A673 (cell line): ENCODE measurements around the gene MAMDC4. TPM values are rescaled to one million over a fixed set of nuclear protein-coding genes. Genes with fewer than 3 reads are reported as not detected.

Source experiments
- BruUV-seq: library from RNA; stranded (reverse); fragments of 400-500 nt; replicated peaks from 2 replicates; lab custom pipeline; 2021; lab: Mats Ljungman, UMichigan
- CTCF ChIA-PET: fragments of 300-600 bp; sonication (Branson Sonifier 250); formaldehyde crosslinking; loops from one replicate; lab custom pipeline; 2022; ENCODE audit warnings: antibody characterized with exemption; lab: Charles Lee
- POLR2A ChIA-PET: fragments of 300-600 bp; sonication (Branson Sonifier 250); formaldehyde crosslinking; loops from one replicate; lab custom pipeline; 2022; ENCODE audit warnings: antibody characterized with exemption; ENCODE audit not compliant: low non-redundant PET; lab: Charles Lee
- DNase-seq: peaks from one replicate; pipeline ENCODE4 v3.0.0-alpha.2; 2015; ENCODE audit warnings: low spot score
- H3K27ac ChIP-seq: fragments of 200-600 bp; sonication (generic); 2 replicates; pipeline ENCODE4 v1.5.1; 2016; ENCODE audit warnings: mixed run types, low read depth, mild to moderate bottlenecking, mixed read lengths, antibody characterized with exemption, low read length; ENCODE audit not compliant: poor library complexity, severe bottlenecking
- H3K27me3 ChIP-seq: fragments of 200-600 bp; sonication (generic); replicated peaks from 2 replicates; pipeline ENCODE4 v1.6.1; 2017; ENCODE audit warnings: mixed run types, low read depth, mild to moderate bottlenecking, mixed read lengths, antibody characterized with exemption, low read length; ENCODE audit not compliant: insufficient read depth, poor library complexity
- H3K36me3 ChIP-seq: fragments of 200-600 bp; sonication (generic); 2 replicates; pipeline ENCODE4 v1.6.1; 2016; ENCODE audit warnings: mixed run types, mild to moderate bottlenecking, mixed read lengths, antibody characterized with exemption, low read length; ENCODE audit not compliant: insufficient read depth, poor library complexity, severe bottlenecking
- H3K4me1 ChIP-seq: fragments of 200-600 bp; sonication (generic); 2 replicates; pipeline ENCODE4 v1.6.1; 2017; ENCODE audit warnings: mixed run types, mild to moderate bottlenecking, mixed read lengths, antibody characterized with exemption, low read length; ENCODE audit not compliant: insufficient read depth, poor library complexity, severe bottlenecking
- H3K4me3 ChIP-seq: fragments of 200-600 bp; sonication (generic); 2 replicates; pipeline ENCODE4 v1.5.1; 2016; ENCODE audit warnings: low read depth, mixed run types, mild to moderate bottlenecking, mixed read lengths, low read length; ENCODE audit not compliant: poor library complexity, severe bottlenecking
- H3K9me3 ChIP-seq: fragments of 200-600 bp; sonication (generic); 2 replicates; pipeline ENCODE4 v1.6.1; 2016; ENCODE audit warnings: mixed run types, low read depth, mild to moderate bottlenecking, mixed read lengths, antibody characterized with exemption, low read length; ENCODE audit not compliant: poor library complexity, severe bottlenecking
- CTCF ChIP-seq: fragments of 300-800, 200-600 bp; sonication (generic); conservative IDR thresholded peaks from 2 replicates; pipeline ENCODE4 v1.5.1; 2017; ENCODE audit warnings: low read depth, mild to moderate bottlenecking, antibody characterized with exemption, low read length, moderate library complexity, mixed read lengths
- EZH2 ChIP-seq: fragments of 200-600 bp; sonication (generic); IDR thresholded peaks from 2 replicates; pipeline ENCODE4 v1.6.1; 2017; ENCODE audit warnings: borderline replicate concordance, low read depth, mild to moderate bottlenecking, mixed read lengths, antibody characterized with exemption, low read length; ENCODE audit not compliant: poor library complexity, severe bottlenecking
- intact Hi-C: fragments of 100-400 bp; cut with micrococcal nuclease; formaldehyde crosslinking; loops from one replicate; pipeline ENCODE4 v1.10.0; 2022; ENCODE audit not compliant: unreplicated experiment
- total RNA-seq: library from RNA; stranded (reverse); gene quantifications from 2 replicates; pipeline ENCODE4 v1.2.3, GENCODE V29; 2021

The MAMDC4 gene
- total RNA-seq, 1 experiment from 2014 or later: 7.9 TPM

GRCh38 chr9:136847826-136848392 is 4.2 kb upstream of the MAMDC4 start:
- H3K4me1 ChIP-seq: peaks cover 9% of the 10 kb centered on the region
- intact Hi-C loops: no loop called here
- CTCF ChIA-PET: interaction anchor here (1.3 kb wide), 1 partner anchor 187 kb away, joined by 4 read pairs; no protein-coding TSS in a partner anchor
- DNase-seq: peak; percentile 89
- H3K27me3 ChIP-seq: no peaks in the 10 kb centered on the region
- no peaks in the 10 kb centered on the region for H3K36me3 ChIP-seq
- H3K4me3 ChIP-seq: peak overlapping the region; percentile 78
- no peak for TF ChIP-seq CTCF
- no peak for TF ChIP-seq EZH2
- BruUV-seq: no TSS peak
- no peaks in the 10 kb centered on the region for H3K9me3 ChIP-seq
- peak overlapping the region; percentile 82 for H3K27ac ChIP-seq
- POLR2A ChIA-PET: no interaction called here

GRCh38 chr9:136848393-136849037 is 3.6 kb upstream of the MAMDC4 start:
- intact Hi-C loops: no loop called here
- CTCF ChIA-PET: interaction anchor here (1.3 kb wide), 1 partner anchor 187 kb away, joined by 4 read pairs; no protein-coding TSS in a partner anchor

More at GRCh38 chr9:136848393-136849037, 3.6 kb upstream of the MAMDC4 start:
- Histone ChIP-seq H3K27me3 (no peaks in the 10 kb centered on the region), H3K9me3 (no peaks in the 10 kb centered on the region), H3K36me3 (no peaks in the 10 kb centered on the region), H3K4me1 (peaks cover 9% of the 10 kb centered on the region), H3K4me3 (peak overlapping the region; percentile 78), H3K27ac (peak overlapping the region; percentile 82)
- BruUV-seq: no TSS peak
- TF ChIP-seq CTCF (no peak), EZH2 (no peak)
- DNase-seq: peak; percentile 73
- POLR2A ChIA-PET: no interaction called here
